ES-I3 (cell line): ENCODE measurements around the gene CPVL.

Experiments
- H3K36me3 ChIP-seq: 2 replicates; pipeline ENCODE4 v1.6.1; 2013; ENCODE audit warnings: mild to moderate bottlenecking, low read length, control low read depth, moderate library complexity; ENCODE audit not compliant: insufficient read depth
- H3K4me1 ChIP-seq: 2 replicates; pipeline ENCODE4 v1.6.1; 2013; ENCODE audit warnings: mild to moderate bottlenecking, control low read depth, low read length; ENCODE audit not compliant: insufficient read depth
- H3K9ac ChIP-seq: 2 replicates; pipeline ENCODE4 v1.6.1; 2013; ENCODE audit warnings: low read depth, mild to moderate bottlenecking, low read length, moderate library complexity
- H3K9me3 ChIP-seq: 2 replicates; pipeline ENCODE4 v1.6.1; 2013; ENCODE audit warnings: mild to moderate bottlenecking, low read length, moderate library complexity; ENCODE audit not compliant: control insufficient read depth, insufficient read depth

Gene CPVL

GRCh38 chr7:29078311-29079260 lies 67.8 kb downstream of the CPVL start:
- no peaks in the 10 kb centered on the region for H3K4me1 ChIP-seq
- H3K9me3 ChIP-seq: no peaks in the 10 kb centered on the region
- H3K36me3 ChIP-seq: no peaks in the 10 kb centered on the region; the same call in 1 of the 2 replicates
- no peak overlapping the region for H3K9ac ChIP-seq

- Histone ChIP-seq H3K4me1 (no peaks in the 10 kb centered on the region), H3K36me3 (no peaks in the 10 kb centered on the region; the same call in 1 of the 2 replicates), H3K9ac (no peak overlapping the region), H3K9me3 (no peaks in the 10 kb centered on the region)
These were observed 68.5 kb downstream of the CPVL start for GRCh38 chr7:29077854-29078253.

GRCh38 chr7:29077176-29077575 lies 69.2 kb downstream of the CPVL start:
- Histone ChIP-seq H3K9ac (no peak overlapping the region), H3K9me3 (no peaks in the 10 kb centered on the region), H3K36me3 (no peaks in the 10 kb centered on the region; the same call in 1 of the 2 replicates), H3K4me1 (no peaks in the 10 kb centered on the region)

- Histone ChIP-seq H3K9ac (no peak overlapping the region), H3K9me3 (no peaks in the 10 kb centered on the region), H3K4me1 (peaks cover 3% of the 10 kb centered on the region; the same call in 1 of the 2 replicates), H3K36me3 (no peaks in the 10 kb centered on the region; the same call in 1 of the 2 replicates)
These were observed 69.7 kb downstream of the CPVL start for GRCh38 chr7:29076631-29077030.

GRCh38 chr7:29075606-29076005 lies 70.7 kb downstream of the CPVL start:
- Histone ChIP-seq H3K36me3 (no peaks in the 10 kb centered on the region; the same call in 1 of the 2 replicates), H3K9ac (no peak overlapping the region), H3K9me3 (no peaks in the 10 kb centered on the region), H3K4me1 (peaks cover 8% of the 10 kb centered on the region; the same call in 1 of the 2 replicates)

GRCh38 chr7:29071203-29071874 lies 75.0 kb downstream of the CPVL start:
- Histone ChIP-seq H3K9me3 (no peaks in the 10 kb centered on the region), H3K9ac (no peak overlapping the region), H3K36me3 (no peaks in the 10 kb centered on the region; the same call in 1 of the 2 replicates), H3K4me1 (peaks cover 8% of the 10 kb centered on the region; the same call in 1 of the 2 replicates)

- Histone ChIP-seq H3K4me1 (peaks cover 5% of the 10 kb centered on the region; the same call in 1 of the 2 replicates), H3K36me3 (no peaks in the 10 kb centered on the region), H3K9ac (no peak overlapping the region)
These were observed 79.7 kb downstream of the CPVL start for GRCh38 chr7:29066641-29067040.

GRCh38 chr7:29065181-29065857 lies 81.0 kb downstream of the CPVL start:
- no peaks in the 10 kb centered on the region for H3K9me3 ChIP-seq
- no peak overlapping the region for H3K9ac ChIP-seq
- H3K4me1 ChIP-seq: no peaks in the 10 kb centered on the region
- no peaks in the 10 kb centered on the region for H3K36me3 ChIP-seq

More at GRCh38 chr7:29066641-29067040, 79.7 kb downstream of the CPVL start:
- no peaks in the 10 kb centered on the region for H3K9me3 ChIP-seq

GRCh38 chr7:29063872-29064271 lies 82.5 kb downstream of the CPVL start:
- Histone ChIP-seq H3K9ac (no peak overlapping the region), H3K4me1 (no peaks in the 10 kb centered on the region), H3K36me3 (no peaks in the 10 kb centered on the region), H3K9me3 (no peaks in the 10 kb centered on the region)

GRCh38 chr7:29063236-29063635 lies 83.1 kb downstream of the CPVL start:
- Histone ChIP-seq H3K36me3 (no peaks in the 10 kb centered on the region), H3K9me3 (no peaks in the 10 kb centered on the region), H3K4me1 (no peaks in the 10 kb centered on the region)

GRCh38 chr7:29053105-29053872 lies 93.0 kb downstream of the CPVL start:
- H3K9me3 ChIP-seq: no peaks in the 10 kb centered on the region
- no peak overlapping the region for H3K9ac ChIP-seq
- no peaks in the 10 kb centered on the region for H3K4me1 ChIP-seq
- no peaks in the 10 kb centered on the region for H3K36me3 ChIP-seq

More at GRCh38 chr7:29063236-29063635, 83.1 kb downstream of the CPVL start:
- no peak overlapping the region for H3K9ac ChIP-seq

GRCh38 chr7:29046978-29047377 lies 99.4 kb downstream of the CPVL start:
- Histone ChIP-seq H3K36me3 (no peaks in the 10 kb centered on the region), H3K4me1 (peaks cover 9% of the 10 kb centered on the region; the same call in 1 of the 2 replicates), H3K9ac (no peak overlapping the region), H3K9me3 (no peaks in the 10 kb centered on the region)

- H3K4me1 ChIP-seq: peaks cover 9% of the 10 kb centered on the region; the same call in 1 of the 2 replicates
- H3K36me3 ChIP-seq: no peaks in the 10 kb centered on the region
- no peaks in the 10 kb centered on the region for H3K9me3 ChIP-seq
- H3K9ac ChIP-seq: no peak overlapping the region
These were observed 100.9 kb downstream of the CPVL start for GRCh38 chr7:29045258-29046086.
